NCI-H2081 (cell line): ENCODE results near the gene TNFRSF11A.

Experiments used
- DNase-seq, 2 experiments: peaks; one replicate each; lab custom pipeline; 2025; lab: John Stamatoyannopoulos, UW

TNFRSF11A gene

DNA sequence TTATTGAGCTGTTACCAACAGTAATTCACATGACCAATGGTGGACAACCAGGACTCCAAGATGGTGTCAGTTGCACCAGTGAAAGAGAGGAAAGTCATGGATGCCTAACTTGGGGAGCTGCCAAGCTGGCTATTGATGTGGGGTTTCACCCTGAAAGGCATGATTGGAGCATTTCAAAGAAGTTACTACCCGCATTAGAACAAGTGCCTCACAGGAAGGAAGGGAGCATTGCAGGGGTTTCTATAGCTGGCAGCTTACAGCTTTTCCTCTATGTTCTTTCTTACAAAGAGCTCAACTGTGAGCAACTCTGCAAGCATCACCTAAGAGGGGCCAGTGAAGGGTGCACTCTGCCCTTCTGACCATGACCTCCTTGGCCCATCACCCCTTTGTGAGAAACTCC, 93.1 kb downstream of the TNFRSF11A start:
- no peak for DNase-seq

DNA sequence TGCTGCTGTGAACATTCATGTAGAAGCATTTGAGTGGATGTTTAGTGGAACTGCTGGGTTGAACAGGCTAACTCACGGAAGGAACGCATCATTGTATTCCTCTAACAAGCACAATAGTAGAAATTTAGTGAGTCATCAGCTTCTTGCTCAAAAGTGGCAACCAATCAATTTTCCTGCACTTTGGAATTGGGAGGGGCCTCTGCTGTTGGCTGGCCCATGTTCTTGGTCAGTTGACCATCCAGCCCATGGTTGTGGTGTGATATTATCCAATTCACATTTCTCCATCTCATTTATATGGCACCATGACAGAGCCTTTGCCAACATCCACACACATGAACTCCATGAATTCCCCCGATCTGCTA, 95.0 kb downstream of the TNFRSF11A start:
- no peak for DNase-seq

DNA sequence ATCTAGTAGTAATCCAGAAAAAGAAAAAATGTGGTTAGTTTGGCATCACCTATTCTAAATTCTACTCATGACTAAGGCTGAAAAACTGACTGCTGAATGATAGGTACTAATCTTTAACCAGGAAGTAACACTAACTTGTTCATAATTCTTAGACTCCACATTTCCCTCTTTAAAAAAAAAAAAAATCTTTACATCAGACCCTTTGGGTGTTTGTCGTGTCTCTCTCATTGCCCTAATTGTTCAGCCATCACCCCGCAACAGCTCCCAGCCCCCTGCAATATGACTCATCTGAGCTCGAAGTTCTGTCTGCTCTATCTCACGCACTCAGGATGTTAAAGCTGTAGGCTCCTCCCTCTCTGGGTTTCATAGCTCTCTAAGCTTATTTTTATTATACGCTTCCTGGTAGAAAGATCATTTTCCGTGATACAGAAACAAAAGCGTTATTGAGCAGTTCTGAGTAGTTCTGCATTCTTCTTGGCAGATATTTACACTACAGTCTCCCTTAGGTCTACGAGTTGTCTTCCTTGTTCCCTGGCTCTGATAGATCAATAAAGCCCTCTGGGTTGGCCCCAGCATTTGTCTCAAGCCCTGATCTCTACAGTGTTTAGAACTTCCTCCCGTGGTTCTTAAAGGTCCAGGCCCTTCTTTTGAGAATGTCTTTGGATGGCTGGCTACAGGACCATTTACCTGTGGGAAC, 95.6 kb downstream of the TNFRSF11A start:
- DNase-seq, result no peak

DNA sequence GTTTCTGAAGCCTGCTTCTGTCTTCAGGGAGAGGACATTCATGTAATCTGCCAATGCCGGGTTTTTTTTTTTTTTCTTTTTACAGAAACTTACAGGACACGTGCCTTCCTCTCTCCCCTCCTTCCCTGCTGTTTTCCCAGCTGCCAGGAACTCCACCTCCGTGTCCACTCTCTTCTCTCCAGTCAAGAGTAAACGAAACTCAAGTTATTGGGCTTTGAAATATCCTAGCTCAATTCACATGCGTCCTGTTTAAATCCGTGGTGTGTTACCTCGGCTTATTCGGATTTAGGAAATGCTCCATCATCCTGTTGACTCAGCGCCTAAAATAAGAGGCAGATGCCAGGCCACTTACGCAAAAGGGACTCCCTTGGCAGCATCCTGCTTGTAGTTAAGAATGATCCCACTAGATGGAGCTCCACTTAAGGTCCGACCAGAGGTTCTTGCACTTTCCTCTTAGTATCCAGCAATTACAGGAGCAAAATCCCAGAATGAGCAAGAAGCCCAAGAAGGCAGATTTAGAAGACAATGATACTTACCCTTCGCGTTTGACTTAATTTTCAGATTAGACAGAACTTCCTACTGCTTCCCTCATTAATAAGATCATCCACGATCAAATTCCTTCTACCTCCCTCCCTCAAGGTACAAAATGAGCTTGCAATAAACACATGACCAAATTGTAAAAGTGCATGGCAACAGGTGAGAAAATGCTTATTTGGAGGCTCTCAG, 100.5 kb downstream of the TNFRSF11A start:
- peak; percentile 81 to 86 for DNase-seq

DNA sequence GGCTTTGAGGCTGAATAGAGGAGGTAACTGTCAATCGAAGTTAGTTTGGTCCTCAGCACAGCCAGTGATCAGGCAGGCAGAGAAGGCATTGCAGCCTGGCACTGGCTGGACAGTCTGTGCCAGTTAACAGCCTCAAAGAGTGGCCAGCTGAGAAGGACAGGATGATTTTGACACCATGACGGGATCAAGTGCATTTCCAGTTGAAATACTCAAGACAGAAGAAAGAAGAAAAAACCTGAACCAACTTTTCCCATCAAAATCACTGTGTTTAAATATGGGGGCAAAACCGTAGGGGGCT, 101.0 kb downstream of the TNFRSF11A start:
- DNase-seq, result no peak

DNA sequence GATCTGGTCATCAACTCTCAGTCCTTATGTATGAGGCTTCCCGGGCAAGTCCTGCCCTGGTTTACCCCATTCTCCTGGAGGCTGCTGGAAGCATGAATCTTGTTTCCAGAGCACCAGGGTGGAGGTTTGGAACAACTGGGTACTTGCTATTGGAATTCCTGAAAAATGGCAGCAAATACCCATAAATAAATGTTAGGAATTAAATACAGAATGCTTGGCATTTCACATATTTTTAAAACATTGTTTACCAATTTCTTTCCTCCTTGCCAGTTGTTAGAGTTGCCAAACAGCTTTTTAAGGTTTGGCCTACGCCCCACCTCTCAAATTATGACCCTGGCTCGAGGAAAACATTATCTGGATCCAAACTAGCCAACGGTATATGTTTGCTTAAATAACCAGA, 107.1 kb downstream of the TNFRSF11A start:
- DNase-seq, result no peak

DNA sequence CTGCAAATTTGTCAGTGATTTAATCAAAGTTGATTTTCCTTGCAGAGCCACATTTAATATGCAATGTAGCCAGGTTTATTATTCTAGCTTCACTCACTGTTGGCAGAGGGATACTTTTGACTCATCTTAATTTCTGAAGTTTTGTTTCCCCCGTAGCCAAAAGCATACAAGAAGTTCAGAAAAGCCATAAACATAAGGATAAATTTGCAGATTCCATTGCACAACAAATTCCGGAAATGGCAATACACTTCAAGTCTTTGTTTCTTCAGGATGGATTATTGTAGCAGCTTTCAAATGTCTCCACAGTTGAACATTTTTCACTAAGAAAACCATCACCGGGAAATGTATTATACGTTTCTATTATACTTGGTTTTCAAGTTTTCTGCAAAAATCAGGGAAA, 109.7 kb downstream of the TNFRSF11A start:
- DNase-seq, result no peak

DNA sequence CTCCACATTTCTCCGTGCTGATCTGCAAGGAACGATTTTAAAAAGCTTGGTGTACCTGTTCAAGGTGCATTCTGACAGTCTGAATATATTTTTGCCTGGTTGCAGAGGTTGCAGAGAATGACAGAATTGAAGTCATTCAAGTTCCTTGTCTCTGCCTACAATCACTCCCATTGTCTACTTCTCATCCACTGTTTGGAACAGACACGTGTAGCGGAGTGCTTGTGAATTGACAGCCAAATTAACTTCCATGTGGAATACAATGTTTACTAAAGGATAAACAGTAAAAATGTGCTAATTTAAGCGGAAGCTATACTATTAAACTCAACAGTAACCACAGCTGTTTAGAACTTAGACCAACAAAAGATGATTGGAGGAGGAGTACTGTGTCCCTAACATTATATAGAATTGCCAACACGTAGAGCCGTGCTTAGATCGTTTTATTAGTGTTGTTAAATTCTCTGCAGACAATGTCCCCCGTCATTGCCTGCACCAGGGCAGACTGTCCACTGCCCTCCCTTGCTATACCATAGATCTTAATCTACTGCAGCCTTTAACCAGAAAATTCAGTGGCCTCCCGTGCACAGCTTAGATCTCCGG, 110.4 kb downstream of the TNFRSF11A start:
- peak in 1 of 2 experiments; percentile 14 for DNase-seq

DNA sequence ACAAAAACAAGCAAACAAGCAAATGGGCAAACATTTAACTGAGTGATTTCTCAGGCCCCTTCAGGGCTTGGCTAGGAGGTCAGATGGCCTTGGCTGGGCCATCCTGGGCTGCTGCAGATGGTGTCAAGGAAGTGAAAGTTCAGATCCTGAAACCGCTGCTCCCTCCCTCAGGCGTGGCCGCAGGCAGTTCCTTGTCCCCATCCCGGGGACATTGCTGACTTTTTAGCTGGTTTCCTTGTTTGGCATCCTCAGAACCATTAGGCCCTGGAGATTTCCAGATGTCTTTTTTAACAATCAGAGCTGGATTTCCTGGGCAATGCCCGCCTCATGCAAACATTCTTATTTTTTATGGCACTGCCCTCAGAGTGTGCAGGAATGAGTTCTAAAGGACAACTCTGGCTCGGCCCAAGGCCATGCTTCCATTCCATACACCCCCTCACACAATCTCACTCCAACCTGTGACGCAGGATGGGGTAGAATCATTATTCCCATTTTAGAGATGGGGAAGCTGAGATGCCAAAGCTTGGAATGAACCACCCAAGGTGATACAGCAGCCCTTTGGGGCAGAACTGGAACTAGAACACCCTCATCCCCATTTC, 111.6 kb downstream of the TNFRSF11A start:
- DNase-seq, result no peak

DNA sequence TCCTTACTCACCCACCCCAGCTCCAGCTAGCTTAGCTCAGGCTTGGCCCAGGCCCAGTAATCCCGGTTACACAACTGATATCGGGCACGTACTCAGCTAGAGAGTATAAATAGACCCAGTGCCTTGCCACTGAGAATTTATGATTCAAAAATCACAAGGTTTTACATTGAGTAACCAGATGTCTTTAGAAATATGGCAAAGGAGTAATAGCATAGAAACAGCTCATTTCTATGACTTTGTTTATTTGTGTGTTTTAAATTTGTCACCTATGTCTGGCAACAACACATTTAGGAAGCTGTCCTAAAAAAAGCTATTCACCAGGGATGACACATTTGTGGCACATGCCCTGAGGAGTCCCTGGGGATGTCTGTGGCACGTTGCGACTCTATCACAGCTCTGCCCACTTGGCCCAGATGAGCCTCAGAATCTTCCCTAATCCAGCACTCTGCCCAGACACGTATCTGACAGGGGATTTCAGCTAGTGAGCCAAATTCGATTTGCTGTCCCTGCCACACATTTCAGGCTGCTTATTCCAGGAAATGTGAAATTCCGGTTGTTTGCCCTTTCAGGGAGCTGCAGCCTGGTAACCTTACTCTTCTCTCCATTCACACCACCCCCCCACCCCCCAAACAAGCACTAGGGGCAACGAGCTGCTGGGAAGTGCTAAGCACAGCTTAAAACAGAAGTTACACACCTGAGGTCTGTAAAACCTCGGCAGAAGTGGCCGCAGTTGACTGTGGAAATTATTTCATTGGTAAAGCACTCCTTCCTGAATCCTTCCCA, 112.3 kb downstream of the TNFRSF11A start:
- no peak for DNase-seq

DNA sequence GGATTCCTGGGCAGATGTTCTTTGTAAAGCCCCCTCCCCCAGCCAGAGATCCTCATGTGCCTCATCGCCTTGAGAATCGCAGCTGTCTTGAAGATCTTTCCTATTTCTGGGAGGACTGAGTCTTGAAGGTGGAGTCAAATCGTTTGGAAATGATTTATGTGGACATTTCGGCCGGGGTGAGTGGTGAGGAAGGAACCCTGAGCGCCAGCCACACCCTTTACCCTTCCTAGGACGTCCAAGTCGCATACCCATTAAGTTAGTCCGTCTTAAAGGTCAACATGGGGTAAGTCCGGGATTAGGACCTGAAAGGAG, 112.9 kb downstream of the TNFRSF11A start:
- DNase-seq, result no peak

DNA sequence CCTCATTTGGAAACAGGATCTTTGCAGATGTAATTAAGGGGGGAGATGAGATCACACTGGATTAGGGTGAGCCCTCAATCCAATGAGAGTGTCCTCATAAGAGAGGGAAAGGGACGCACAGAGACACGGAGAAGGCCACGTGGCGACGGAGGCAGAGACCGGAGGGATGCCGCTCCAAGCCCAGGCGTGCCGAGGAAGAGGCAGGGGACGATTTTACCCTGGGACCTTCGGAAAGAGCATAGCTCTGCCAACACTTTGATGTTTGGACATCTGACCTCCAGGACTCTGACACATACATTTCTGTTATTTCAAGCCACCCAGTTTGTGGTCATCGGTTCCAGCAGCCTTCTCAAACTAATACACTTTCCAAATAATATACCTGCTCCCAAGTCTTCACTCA, 113.3 kb downstream of the TNFRSF11A start:
- DNase-seq, result no peak

DNA sequence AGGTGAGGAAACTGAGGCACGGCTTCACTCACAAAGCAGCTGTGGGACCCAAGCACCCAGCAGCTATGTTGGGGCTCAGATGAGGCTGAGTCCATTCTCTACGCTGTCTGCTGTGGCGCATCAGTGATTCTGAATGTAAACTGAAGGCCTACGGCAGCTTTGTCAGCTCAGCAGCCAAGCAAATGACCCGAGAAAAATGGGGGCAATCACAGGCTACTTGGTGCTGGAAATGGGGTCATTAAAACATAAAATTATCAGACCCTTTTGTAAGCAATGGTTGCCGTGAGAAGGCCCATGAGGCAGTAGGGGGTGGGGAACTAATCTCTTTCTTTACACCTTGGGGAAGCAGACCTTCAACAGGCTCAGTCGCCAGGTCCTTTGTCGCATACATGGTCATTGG, 113.8 kb downstream of the TNFRSF11A start:
- DNase-seq, result no peak
